Lower leg skin (tissue), 3 donors: ENCODE results near the gene STAT3.

ENCODE experiments used
- POLR2A ChIP-seq, 2 donors: fragments of 450-650 bp; IDR thresholded peaks; one replicate each; pipeline ENCODE4 v1.6.1; 2016 to 2017; ENCODE audit warnings: antibody characterized with exemption in 2 of 2, mild to moderate bottlenecking in 1 of 2, moderate library complexity in 1 of 2
- TF ChIP-seq, protein P1 (sequence below), 3 donors: fragments of 450-650 bp; IDR thresholded peaks; one replicate each; pipeline ENCODE4 v1.5.1; 2016; ENCODE audit warnings: antibody characterized with exemption in 3 of 3, mild to moderate bottlenecking in 3 of 3, moderate library complexity in 2 of 3

- TF ChIP-seq, protein P1, sequence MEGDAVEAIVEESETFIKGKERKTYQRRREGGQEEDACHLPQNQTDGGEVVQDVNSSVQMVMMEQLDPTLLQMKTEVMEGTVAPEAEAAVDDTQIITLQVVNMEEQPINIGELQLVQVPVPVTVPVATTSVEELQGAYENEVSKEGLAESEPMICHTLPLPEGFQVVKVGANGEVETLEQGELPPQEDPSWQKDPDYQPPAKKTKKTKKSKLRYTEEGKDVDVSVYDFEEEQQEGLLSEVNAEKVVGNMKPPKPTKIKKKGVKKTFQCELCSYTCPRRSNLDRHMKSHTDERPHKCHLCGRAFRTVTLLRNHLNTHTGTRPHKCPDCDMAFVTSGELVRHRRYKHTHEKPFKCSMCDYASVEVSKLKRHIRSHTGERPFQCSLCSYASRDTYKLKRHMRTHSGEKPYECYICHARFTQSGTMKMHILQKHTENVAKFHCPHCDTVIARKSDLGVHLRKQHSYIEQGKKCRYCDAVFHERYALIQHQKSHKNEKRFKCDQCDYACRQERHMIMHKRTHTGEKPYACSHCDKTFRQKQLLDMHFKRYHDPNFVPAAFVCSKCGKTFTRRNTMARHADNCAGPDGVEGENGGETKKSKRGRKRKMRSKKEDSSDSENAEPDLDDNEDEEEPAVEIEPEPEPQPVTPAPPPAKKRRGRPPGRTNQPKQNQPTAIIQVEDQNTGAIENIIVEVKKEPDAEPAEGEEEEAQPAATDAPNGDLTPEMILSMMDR (IDR thresholded peaks at IDR 0.05): no peak
- no peak for TF ChIP-seq POLR2A (IDR thresholded peaks at IDR 0.05)
Measured at GRCh38 chr17:42301022-42301421, 87.2 kb downstream of the STAT3 start.
